GM12878 (cell line): Measurements from ENCODE around the gene ZNF385C.

Experiments
- E2F4 ChIP-seq: IDR thresholded peaks from 2 replicates; pipeline ENCODE4 v1.6.1; 2012; ENCODE audit warnings: low read depth, low read length, improper control_type of control experiment
- POLR2A ChIP-seq: IDR thresholded peaks from 2 replicates; pipeline ENCODE4 v1.6.1; 2011; ENCODE audit warnings: low read depth, mild to moderate bottlenecking, low read length
- POLR2AphosphoS5 ChIP-seq: IDR thresholded peaks from 2 replicates; pipeline ENCODE4 v1.6.1; 2011; ENCODE audit warnings: mild to moderate bottlenecking, low read length, inconsistent platforms
- RAD21 ChIP-seq: IDR thresholded peaks from 2 replicates; pipeline ENCODE4 v1.6.1; 2011; ENCODE audit warnings: mild to moderate bottlenecking, low read depth, low read length, moderate library complexity; ENCODE audit not compliant: insufficient read depth

GRCh38 chr17:42027590-42027889 is 70.7 kb downstream of the ZNF385C start:
- TF ChIP-seq E2F4: no peak
- TF ChIP-seq POLR2A: no peak
- TF ChIP-seq RAD21: no peak
- no peak for TF ChIP-seq POLR2AphosphoS5
